Measurements from ENCODE around the gene PBRM1. TPM values are rescaled to one million over a fixed set of nuclear protein-coding genes. Genes with fewer than 3 reads are reported as not detected.

PBRM1 gene
- total RNA-seq, 3 donors from 2014 or later (not counting 1 experiment from before 2014, with no cell fraction given) = 70.2 to 79.7 (median 76.6) TPM

- Mint-ChIP-seq H3K27me3 (ENCODE audit: low read depth in 2 of 2) (no peaks in the 10 kb centered on the region), H3K9me3 (no peaks in the 10 kb centered on the region), H3K36me3 (peaks cover 18% of the 10 kb centered on the region), H3K27ac (no peak overlapping the region), H3K4me1 (no peaks in the 10 kb centered on the region), H3K4me3 (no peak overlapping the region)
- DNase-seq (no peak), ATAC-seq (no peak)
- whole genome bisulfite sequencing (ENCODE audit: insufficient coverage) = 100% methylated on average over 1 of the region's 1 CpG
- Histone ChIP-seq H3K4me3 (ENCODE audit: low read length) (no peak overlapping the region), H3K27me3 (ENCODE audit: control insufficient read depth, insufficient read depth, low read length) (no peaks in the 10 kb centered on the region), H3K9me3 (ENCODE audit: control insufficient read depth, insufficient read depth, low read length) (no peaks in the 10 kb centered on the region), H3K4me1 (ENCODE audit: control insufficient read depth, insufficient read depth, low read length) (no peaks in the 10 kb centered on the region), H3K36me3 (ENCODE audit: control insufficient read depth, insufficient read depth, low read length) (peaks cover 11% of the 10 kb centered on the region), H3K27ac (ENCODE audit: low read length) (no peak overlapping the region)
- no peak for TF ChIP-seq CTCF (IDR thresholded peaks at IDR 0.05)
- intact Hi-C loops (cut with micrococcal nuclease) = no loop called here
Observed at GRCh38 chr3:52593103-52593502, 92.6 kb downstream of the PBRM1 start.

- Mint-ChIP-seq H3K4me1 (no peaks in the 10 kb centered on the region), H3K4me3 (no peak overlapping the region), H3K36me3 (peaks cover 29% of the 10 kb centered on the region), H3K27ac (peak overlapping the region in 1 of 2 donors; percentile 28), H3K9me3 (no peaks in the 10 kb centered on the region), H3K27me3 (ENCODE audit: low read depth in 2 of 2) (no peaks in the 10 kb centered on the region)
- Histone ChIP-seq H3K4me1 (ENCODE audit: control insufficient read depth, insufficient read depth, low read length) (no peaks in the 10 kb centered on the region), H3K27me3 (ENCODE audit: control insufficient read depth, insufficient read depth, low read length) (no peaks in the 10 kb centered on the region), H3K36me3 (ENCODE audit: control insufficient read depth, insufficient read depth, low read length) (peaks cover 54% of the 10 kb centered on the region), H3K27ac (ENCODE audit: low read length) (no peak overlapping the region), H3K9me3 (ENCODE audit: control insufficient read depth, insufficient read depth, low read length) (no peaks in the 10 kb centered on the region), H3K4me3 (ENCODE audit: low read length) (no peak overlapping the region)
- ATAC-seq (no peak), DNase-seq (no peak)
- intact Hi-C loops (cut with micrococcal nuclease) = no loop called here
- no peak for TF ChIP-seq CTCF (IDR thresholded peaks at IDR 0.05)
- WGBS (ENCODE audit: insufficient coverage) = 95% methylated on average over 6 of the region's 6 CpGs
Observed at GRCh38 chr3:52574056-52574965, 111.4 kb downstream of the PBRM1 start.

- peaks cover 15% of the 10 kb centered on the region for H3K36me3 Mint-ChIP-seq
- intact Hi-C loops (cut with micrococcal nuclease) = no loop called here
- no peaks in the 10 kb centered on the region for H3K27me3 Mint-ChIP-seq (ENCODE audit: low read depth in 2 of 2)
- no peaks in the 10 kb centered on the region for H3K4me1 Mint-ChIP-seq
- DNase-seq = no peak
- no peak overlapping the region for H3K4me3 ChIP-seq (ENCODE audit: low read length)
- no peaks in the 10 kb centered on the region for H3K4me1 ChIP-seq (ENCODE audit: control insufficient read depth, insufficient read depth, low read length)
- no peak for TF ChIP-seq CTCF (IDR thresholded peaks at IDR 0.05)
- 85% methylated on average over 5 of the region's 6 CpGs for WGBS (ENCODE audit: insufficient coverage)
- no peak overlapping the region for H3K27ac ChIP-seq (ENCODE audit: low read length)
- no peaks in the 10 kb centered on the region for H3K9me3 ChIP-seq (ENCODE audit: control insufficient read depth, insufficient read depth, low read length)
- no peaks in the 10 kb centered on the region for H3K9me3 Mint-ChIP-seq
- H3K27me3 ChIP-seq (ENCODE audit: control insufficient read depth, insufficient read depth, low read length) = no peaks in the 10 kb centered on the region
- H3K27ac Mint-ChIP-seq = no peak overlapping the region
- H3K36me3 ChIP-seq (ENCODE audit: control insufficient read depth, insufficient read depth, low read length) = peaks cover 34% of the 10 kb centered on the region
- H3K4me3 Mint-ChIP-seq = no peak overlapping the region
- no peak for ATAC-seq
Observed at GRCh38 chr3:52572221-52572620, 113.5 kb downstream of the PBRM1 start.

All from natural killer cell (primary cell).